Neural progenitor cell (in vitro differentiated cells): ENCODE results near the gene NAA60. TPM values are rescaled to one million over a fixed set of nuclear protein-coding genes. Genes with fewer than 3 reads are reported as not detected.

Experiments
- DNase-seq: peaks from one replicate; pipeline ENCODE4 v3.0.0-alpha.2; 2016; ENCODE audit warnings: low spot score
- H2AFZ ChIP-seq: fragments of 200-600 bp; sonication (generic); replicated peaks from 2 replicates; pipeline ENCODE4 v1.6.1; 2016; ENCODE audit warnings: antibody characterized with exemption
- H3F3A ChIP-seq: fragments of 200-600 bp; sonication (generic); 2 replicates; pipeline ENCODE4 v1.6.1; 2016; ENCODE audit warnings: antibody characterized with exemption, low read depth
- H3K27ac ChIP-seq: fragments of 200-600 bp; sonication (generic); 2 replicates; pipeline ENCODE4 v1.5.1; 2016; ENCODE audit warnings: mild to moderate bottlenecking
- H3K27me3 ChIP-seq: fragments of 200-600 bp; sonication (generic); 2 replicates; pipeline ENCODE4 v1.6.1; 2016; ENCODE audit warnings: mild to moderate bottlenecking, moderate library complexity
- H3K36me3 ChIP-seq: fragments of 200-600 bp; sonication (generic); 2 replicates; pipeline ENCODE4 v1.5.1; 2016
- H3K4me1 ChIP-seq: fragments of 200-600 bp; sonication (generic); 2 replicates; pipeline ENCODE4 v1.6.1; 2016; ENCODE audit warnings: mixed run types
- H3K4me2 ChIP-seq: fragments of 200-600 bp; sonication (generic); 2 replicates; pipeline ENCODE4 v1.6.1; 2016
- H3K4me3 ChIP-seq: fragments of 200-600 bp; sonication (generic); 2 replicates; pipeline ENCODE4 v1.5.1; 2016
- H3K79me2 ChIP-seq: fragments of 200-600 bp; sonication (generic); 2 replicates; pipeline ENCODE4 v1.6.1; 2016; ENCODE audit warnings: low read depth
- H3K9ac ChIP-seq: fragments of 200-600 bp; sonication (generic); 2 replicates; pipeline ENCODE4 v1.6.1; 2016
- H3K9me3 ChIP-seq: fragments of 200-600 bp; sonication (generic); 2 replicates; pipeline ENCODE4 v1.5.1; 2016; ENCODE audit warnings: low read depth
- H4K20me1 ChIP-seq: fragments of 200-600 bp; sonication (generic); 2 replicates; pipeline ENCODE4 v1.6.1; 2016; ENCODE audit warnings: low read depth
- H3K27ac Mint-ChIP-seq: 3 replicates; pipeline ENCODE4 v1.8.0; 2021; ENCODE audit warnings: mixed read lengths
- H3K27me3 Mint-ChIP-seq: 2 replicates; pipeline ENCODE4 v1.8.0; 2022; ENCODE audit warnings: low read depth, mild to moderate bottlenecking, inconsistent platforms, moderate library complexity, mixed read lengths; ENCODE audit not compliant: insufficient read depth
- H3K36me3 Mint-ChIP-seq: 3 replicates; pipeline ENCODE4 v1.8.0; 2021; ENCODE audit warnings: mixed read lengths
- H3K4me1 Mint-ChIP-seq: 3 replicates; pipeline ENCODE4 v1.8.0; 2021; ENCODE audit warnings: mixed read lengths
- H3K4me3 Mint-ChIP-seq: 3 replicates; pipeline ENCODE4 v1.8.0; 2021; ENCODE audit warnings: mild to moderate bottlenecking, moderate library complexity, mixed read lengths
- H3K9me3 Mint-ChIP-seq: 3 replicates; pipeline ENCODE4 v1.8.0; 2020; ENCODE audit warnings: mixed read lengths
- EZH2 ChIP-seq: fragments of 200-600 bp; sonication (generic); IDR thresholded peaks from 2 replicates; pipeline ENCODE4 v1.6.1; 2017; ENCODE audit warnings: antibody characterized with exemption, mild to moderate bottlenecking, moderate library complexity
- EZH2phosphoT487 ChIP-seq: fragments of 200-600 bp; sonication (generic); IDR thresholded peaks from 2 replicates; pipeline ENCODE4 v1.6.1; 2017; ENCODE audit warnings: antibody characterized with exemption
- total RNA-seq: library from RNA; depleted of rRNA; stranded (reverse); fragments of >200 nt; gene quantifications from 2 replicates; pipeline ENCODE4 v1.2.3, GENCODE V29; 2015; ENCODE audit warnings: low replicate concordance
- TF ChIP-seq, protein P1 (sequence below): fragments of 200-600 bp; sonication (generic); IDR thresholded peaks from 2 replicates; pipeline ENCODE4 v1.5.1; 2017; ENCODE audit warnings: antibody characterized with exemption, mild to moderate bottlenecking

The NAA60 gene
- total RNA-seq, 1 donor from 2014 or later = 14.8 TPM

DNA sequence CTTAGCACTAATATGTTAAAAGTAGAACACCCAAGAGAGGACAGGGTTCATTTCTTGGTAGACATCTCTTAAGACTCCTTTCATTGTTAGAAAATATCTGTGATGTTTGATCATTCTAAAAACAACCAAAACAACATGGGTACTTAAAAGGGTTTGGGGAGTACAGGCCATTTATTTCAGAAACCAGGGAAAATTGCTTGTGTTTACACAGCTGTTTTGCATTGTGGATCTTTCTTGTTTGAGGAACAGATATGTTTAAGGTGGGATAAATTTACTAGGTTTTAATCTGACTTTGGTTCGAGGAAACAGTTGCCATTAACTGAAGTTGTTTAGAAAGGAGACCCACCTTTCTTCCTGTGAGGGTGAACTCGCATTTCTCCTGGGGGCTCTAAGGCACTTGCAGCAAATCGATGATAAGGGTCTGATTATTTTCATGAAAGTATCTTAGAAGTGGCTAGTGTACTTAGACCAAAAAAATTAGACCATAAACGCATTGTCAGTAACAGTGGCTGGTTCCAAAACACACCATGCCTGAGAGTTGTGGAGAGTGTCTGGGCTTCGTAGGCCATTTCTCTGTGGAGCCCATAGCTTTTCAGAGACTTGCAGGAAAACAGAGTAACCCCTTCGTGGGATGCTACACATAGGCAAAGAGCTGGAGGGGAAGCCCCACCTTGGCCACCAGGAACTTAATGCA, 75.0 kb downstream of the NAA60 start:
- Histone ChIP-seq H3K36me3 (peaks cover 10% of the 10 kb centered on the region), H3K4me3 (no peak overlapping the region), H3K4me2 (no peak overlapping the region), H3K27me3 (no peaks in the 10 kb centered on the region), H3K79me2 (no peaks in the 10 kb centered on the region), H3F3A (no peaks in the 10 kb centered on the region), H3K4me1 (no peaks in the 10 kb centered on the region), H3K9ac (no peak overlapping the region), H4K20me1 (no peaks in the 10 kb centered on the region), H2AFZ (no peak overlapping the region), H3K9me3 (no peaks in the 10 kb centered on the region), H3K27ac (no peak overlapping the region)
- Mint-ChIP-seq H3K27ac (no peak overlapping the region), H3K4me3 (no peak overlapping the region), H3K9me3 (no peaks in the 10 kb centered on the region), H3K36me3 (peaks cover 21% of the 10 kb centered on the region), H3K27me3 (no peaks in the 10 kb centered on the region), H3K4me1 (no peaks in the 10 kb centered on the region)
- TF ChIP-seq, protein P1, sequence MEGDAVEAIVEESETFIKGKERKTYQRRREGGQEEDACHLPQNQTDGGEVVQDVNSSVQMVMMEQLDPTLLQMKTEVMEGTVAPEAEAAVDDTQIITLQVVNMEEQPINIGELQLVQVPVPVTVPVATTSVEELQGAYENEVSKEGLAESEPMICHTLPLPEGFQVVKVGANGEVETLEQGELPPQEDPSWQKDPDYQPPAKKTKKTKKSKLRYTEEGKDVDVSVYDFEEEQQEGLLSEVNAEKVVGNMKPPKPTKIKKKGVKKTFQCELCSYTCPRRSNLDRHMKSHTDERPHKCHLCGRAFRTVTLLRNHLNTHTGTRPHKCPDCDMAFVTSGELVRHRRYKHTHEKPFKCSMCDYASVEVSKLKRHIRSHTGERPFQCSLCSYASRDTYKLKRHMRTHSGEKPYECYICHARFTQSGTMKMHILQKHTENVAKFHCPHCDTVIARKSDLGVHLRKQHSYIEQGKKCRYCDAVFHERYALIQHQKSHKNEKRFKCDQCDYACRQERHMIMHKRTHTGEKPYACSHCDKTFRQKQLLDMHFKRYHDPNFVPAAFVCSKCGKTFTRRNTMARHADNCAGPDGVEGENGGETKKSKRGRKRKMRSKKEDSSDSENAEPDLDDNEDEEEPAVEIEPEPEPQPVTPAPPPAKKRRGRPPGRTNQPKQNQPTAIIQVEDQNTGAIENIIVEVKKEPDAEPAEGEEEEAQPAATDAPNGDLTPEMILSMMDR = no peak
- TF ChIP-seq EZH2 (no peak), EZH2phosphoT487 (no peak)
- no peak for DNase-seq

- Histone ChIP-seq H2AFZ (no peak overlapping the region), H3K36me3 (peaks cover 10% of the 10 kb centered on the region), H3K79me2 (no peaks in the 10 kb centered on the region), H3K27ac (no peak overlapping the region), H4K20me1 (no peaks in the 10 kb centered on the region), H3K4me3 (no peak overlapping the region), H3K9ac (no peak overlapping the region), H3K27me3 (no peaks in the 10 kb centered on the region), H3F3A (no peaks in the 10 kb centered on the region), H3K4me1 (no peaks in the 10 kb centered on the region), H3K4me2 (no peak overlapping the region), H3K9me3 (no peaks in the 10 kb centered on the region)
- Mint-ChIP-seq H3K4me1 (no peaks in the 10 kb centered on the region), H3K4me3 (no peak overlapping the region), H3K9me3 (no peaks in the 10 kb centered on the region), H3K36me3 (peaks cover 21% of the 10 kb centered on the region), H3K27ac (no peak overlapping the region), H3K27me3 (no peaks in the 10 kb centered on the region)
- TF ChIP-seq EZH2phosphoT487 = no peak
- no peak for TF ChIP-seq EZH2
- TF ChIP-seq, protein P1 = no peak
- no peak for DNase-seq
These were observed 75.5 kb downstream of the NAA60 start for GRCh38 chr16:3518986-3519348.

GRCh38 chr16:3519581-3519980, 76.1 kb downstream of the NAA60 start:
- Histone ChIP-seq H4K20me1 (no peaks in the 10 kb centered on the region), H3F3A (no peaks in the 10 kb centered on the region), H3K79me2 (no peaks in the 10 kb centered on the region), H3K9me3 (no peaks in the 10 kb centered on the region), H3K4me2 (no peak overlapping the region), H3K27me3 (no peaks in the 10 kb centered on the region), H2AFZ (no peak overlapping the region), H3K4me1 (no peaks in the 10 kb centered on the region), H3K27ac (no peak overlapping the region), H3K36me3 (peaks cover 10% of the 10 kb centered on the region), H3K4me3 (no peak overlapping the region), H3K9ac (no peak overlapping the region)
- Mint-ChIP-seq H3K9me3 (no peaks in the 10 kb centered on the region), H3K36me3 (peaks cover 22% of the 10 kb centered on the region), H3K27me3 (no peaks in the 10 kb centered on the region), H3K4me1 (no peaks in the 10 kb centered on the region), H3K4me3 (no peak overlapping the region), H3K27ac (no peak overlapping the region)
- DNase-seq = no peak
- TF ChIP-seq EZH2 = no peak
- TF ChIP-seq, protein P1 = no peak
- no peak for TF ChIP-seq EZH2phosphoT487
